WTC11 (cell line): Measurements from ENCODE around the gene IFNAR1. TPM values are rescaled to one million over a fixed set of nuclear protein-coding genes. Genes with fewer than 3 reads are reported as not detected.

Source experiments
- ATAC-seq: fragments of 200-7000 bp; cut with Tn5 transposase; 2 replicates; pipeline ENCODE4 v1.10.0; 2021; ENCODE audit warnings: mild to moderate bottlenecking, moderate library complexity
- CTCF ChIA-PET: fragments of 300-600 bp; sonication (Branson Sonifier 250); formaldehyde crosslinking; loops from one replicate; lab custom pipeline; 2021; ENCODE audit warnings: antibody characterized with exemption; lab: Charles Lee
- POLR2A ChIA-PET: fragments of 350-600 bp; sonication (Branson Sonifier 250); formaldehyde crosslinking; loops from one replicate; lab custom pipeline; 2021; ENCODE audit warnings: antibody characterized with exemption; lab: Charles Lee
- DNase-seq: peaks from one replicate; pipeline ENCODE4 v3.0.0; 2021; ENCODE audit warnings: low spot score
- H3K27ac Mint-ChIP-seq: 2 replicates; pipeline ENCODE4 v1.8.0; 2021; ENCODE audit warnings: mixed read lengths
- H3K27me3 Mint-ChIP-seq: 2 replicates; pipeline ENCODE4 v1.8.0; 2021; ENCODE audit warnings: low read depth, mild to moderate bottlenecking, moderate library complexity, mixed read lengths
- H3K36me3 Mint-ChIP-seq: 2 replicates; pipeline ENCODE4 v1.8.0; 2021; ENCODE audit warnings: mixed read lengths
- H3K4me1 Mint-ChIP-seq: 2 replicates; pipeline ENCODE4 v1.8.0; 2022; ENCODE audit warnings: mixed read lengths
- H3K4me3 Mint-ChIP-seq: 2 replicates; pipeline ENCODE4 v1.8.0; 2021; ENCODE audit warnings: mild to moderate bottlenecking, moderate library complexity, mixed read lengths
- H3K9me3 Mint-ChIP-seq: 2 replicates; pipeline ENCODE4 v1.8.0; 2021; ENCODE audit warnings: mixed read lengths
- FOXK1 ChIP-seq: sonication (generic); formaldehyde crosslinking; IDR thresholded peaks from 2 replicates; pipeline ENCODE4 v1.8.0; 2022; ENCODE audit warnings: mild to moderate bottlenecking, moderate library complexity, missing genetic modification reagents
- GABPB1 ChIP-seq: sonication (generic); formaldehyde crosslinking; IDR thresholded peaks from 2 replicates; pipeline ENCODE4 v1.8.1; 2023; ENCODE audit warnings: mild to moderate bottlenecking, missing genetic modification reagents
- GRHL2 ChIP-seq: fragments of 250-450 bp; sonication (Bioruptor Pico); IDR thresholded peaks from 2 replicates; pipeline ENCODE4 v1.8.0; 2022; ENCODE audit warnings: mild to moderate bottlenecking, moderate library complexity; ENCODE audit not compliant: insufficient replicate concordance, severe bottlenecking
- HMGA2 ChIP-seq: fragments of 250-450 bp; sonication (Bioruptor Pico); IDR thresholded peaks from 2 replicates; pipeline ENCODE4 v1.4.0; 2021; ENCODE audit warnings: mild to moderate bottlenecking, moderate library complexity
- JUN ChIP-seq: sonication (generic); formaldehyde crosslinking; IDR thresholded peaks from 2 replicates; pipeline ENCODE4 v1.8.0; 2023; ENCODE audit warnings: mild to moderate bottlenecking, missing genetic modification reagents
- NR3C1 ChIP-seq: sonication (generic); formaldehyde crosslinking; conservative IDR thresholded peaks from 2 replicates; pipeline ENCODE4 v1.8.1; 2023; ENCODE audit warnings: low read depth, mild to moderate bottlenecking, missing genetic modification reagents
- OVOL2 ChIP-seq: fragments of 250-450 bp; sonication (Bioruptor Pico); IDR thresholded peaks from 2 replicates; pipeline ENCODE4 v1.9.0; 2021; ENCODE audit warnings: mild to moderate bottlenecking, borderline replicate concordance
- PRRX2 ChIP-seq: fragments of 250-450 bp; sonication (Bioruptor Pico); IDR thresholded peaks from 2 replicates; pipeline ENCODE4 v1.8.0; 2021; ENCODE audit warnings: mild to moderate bottlenecking
- RELA ChIP-seq: sonication (generic); formaldehyde crosslinking; IDR thresholded peaks from 2 replicates; pipeline ENCODE4 v1.8.1; 2022; ENCODE audit warnings: missing genetic modification reagents, mild to moderate bottlenecking, borderline replicate concordance
- RORB ChIP-seq: fragments of 250-450 bp; sonication (Bioruptor Pico); IDR thresholded peaks from 2 replicates; pipeline ENCODE4 v1.9.0; 2021; ENCODE audit warnings: mild to moderate bottlenecking
- SMAD3 ChIP-seq: sonication (generic); formaldehyde crosslinking; IDR thresholded peaks from 2 replicates; pipeline ENCODE4 v1.8.0; 2022; ENCODE audit warnings: missing genetic modification reagents, mild to moderate bottlenecking, borderline replicate concordance
- SOX15 ChIP-seq: fragments of 250-450 bp; sonication (Bioruptor Pico); IDR thresholded peaks from 2 replicates; pipeline ENCODE4 v1.9.0; 2021; ENCODE audit warnings: mild to moderate bottlenecking
- TEAD4 ChIP-seq: sonication (generic); formaldehyde crosslinking; IDR thresholded peaks from 2 replicates; pipeline ENCODE4 v1.8.0; 2022; ENCODE audit warnings: mild to moderate bottlenecking, missing genetic modification reagents
- ZNF232 ChIP-seq: sonication (generic); formaldehyde crosslinking; IDR thresholded peaks from 2 replicates; pipeline ENCODE4 v1.8.0; 2022; ENCODE audit warnings: mild to moderate bottlenecking, missing genetic modification reagents
- ZNF317 ChIP-seq: sonication (generic); formaldehyde crosslinking; IDR thresholded peaks from 2 replicates; pipeline ENCODE4 v1.8.1; 2023; ENCODE audit warnings: low read depth, mild to moderate bottlenecking, moderate library complexity, missing genetic modification reagents, borderline replicate concordance
- ZNF416 ChIP-seq: fragments of 250-450 bp; sonication (Bioruptor Pico); IDR thresholded peaks from 2 replicates; pipeline ENCODE4 v1.9.0; 2021; ENCODE audit warnings: mild to moderate bottlenecking, inconsistent platforms
- ZNF671 ChIP-seq: fragments of 250-450 bp; sonication (Bioruptor Pico); IDR thresholded peaks from 2 replicates; pipeline ENCODE4 v1.8.0; 2021; ENCODE audit warnings: mild to moderate bottlenecking
- total RNA-seq: library from RNA; stranded (reverse); gene quantifications from 3 replicates; pipeline ENCODE4 v1.2.3, GENCODE V29; 2021
- TF ChIP-seq, protein P1 (sequence below): sonication (generic); formaldehyde crosslinking; IDR thresholded peaks from 2 replicates; pipeline ENCODE4 v1.8.1; 2023; ENCODE audit warnings: mild to moderate bottlenecking, moderate library complexity, missing genetic modification reagents
- TF ChIP-seq, protein P2 (sequence below): sonication (generic); formaldehyde crosslinking; IDR thresholded peaks from 2 replicates; pipeline ENCODE4 v1.8.0; 2023; ENCODE audit warnings: missing genetic modification reagents
- TF ChIP-seq, protein P3 (sequence below): sonication (generic); formaldehyde crosslinking; IDR thresholded peaks from 2 replicates; pipeline ENCODE4 v1.8.1; 2022; ENCODE audit warnings: low read depth, missing genetic modification reagents, borderline replicate concordance
- TF ChIP-seq, protein P4 (sequence below): fragments of 250-450 bp; sonication (Bioruptor Pico); IDR thresholded peaks from 2 replicates; pipeline ENCODE4 v1.9.0; 2021; ENCODE audit warnings: mild to moderate bottlenecking
- TF ChIP-seq, protein P5 (sequence below): sonication (generic); formaldehyde crosslinking; IDR thresholded peaks from 2 replicates; pipeline ENCODE4 v1.8.0; 2023; ENCODE audit warnings: mild to moderate bottlenecking, missing genetic modification reagents
- TF ChIP-seq, protein P6 (sequence below): sonication (generic); formaldehyde crosslinking; IDR thresholded peaks from 2 replicates; pipeline ENCODE4 v1.8.0; 2022; ENCODE audit warnings: mild to moderate bottlenecking, missing genetic modification reagents
- TF ChIP-seq, protein P7 (sequence below): sonication (generic); formaldehyde crosslinking; IDR thresholded peaks from 2 replicates; pipeline ENCODE4 v1.8.1; 2023; ENCODE audit warnings: mild to moderate bottlenecking, missing genetic modification reagents, moderate library complexity
- TF ChIP-seq, protein P8 (sequence below): sonication (generic); formaldehyde crosslinking; IDR thresholded peaks from 2 replicates; pipeline ENCODE4 v1.8.0; 2022; ENCODE audit warnings: missing genetic modification reagents

Gene IFNAR1
- total RNA-seq, 1 experiment from 2014 or later = 12.2 TPM

DNA sequence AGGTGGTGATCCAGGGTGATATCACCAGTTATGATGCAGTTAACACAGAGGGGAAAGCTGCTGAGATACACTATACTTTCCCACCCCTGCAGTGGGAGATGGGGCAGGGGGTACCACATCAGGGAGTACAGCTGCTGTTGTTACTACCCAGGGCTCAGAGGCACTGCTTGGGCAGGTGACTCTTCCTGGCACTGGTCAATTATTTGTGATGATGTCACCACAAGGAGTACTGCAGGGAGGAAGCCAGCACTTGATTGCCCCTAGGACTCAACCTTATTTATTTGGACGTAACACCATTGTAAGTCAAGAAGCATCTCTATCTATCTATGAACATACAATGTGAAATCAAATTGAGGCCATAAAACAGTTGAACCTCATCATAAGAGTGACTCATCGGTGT, 10.1 kb downstream of the IFNAR1 start:
- no peak overlapping the region for H3K4me3 Mint-ChIP-seq
- CTCF ChIA-PET = no interaction called here
- TF ChIP-seq PRRX2 (CRISPR knock-in tag) = no peak
- no peak for TF ChIP-seq SOX15
- TF ChIP-seq, protein P1, sequence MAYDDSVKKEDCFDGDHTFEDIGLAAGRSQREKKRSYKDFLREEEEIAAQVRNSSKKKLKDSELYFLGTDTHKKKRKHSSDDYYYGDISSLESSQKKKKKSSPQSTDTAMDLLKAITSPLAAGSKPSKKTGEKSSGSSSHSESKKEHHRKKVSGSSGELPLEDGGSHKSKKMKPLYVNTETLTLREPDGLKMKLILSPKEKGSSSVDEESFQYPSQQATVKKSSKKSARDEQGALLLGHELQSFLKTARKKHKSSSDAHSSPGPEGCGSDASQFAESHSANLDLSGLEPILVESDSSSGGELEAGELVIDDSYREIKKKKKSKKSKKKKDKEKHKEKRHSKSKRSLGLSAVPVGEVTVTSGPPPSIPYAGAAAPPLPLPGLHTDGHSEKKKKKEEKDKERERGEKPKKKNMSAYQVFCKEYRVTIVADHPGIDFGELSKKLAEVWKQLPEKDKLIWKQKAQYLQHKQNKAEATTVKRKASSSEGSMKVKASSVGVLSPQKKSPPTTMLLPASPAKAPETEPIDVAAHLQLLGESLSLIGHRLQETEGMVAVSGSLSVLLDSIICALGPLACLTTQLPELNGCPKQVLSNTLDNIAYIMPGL (CRISPR knock-in tag) = no peak
- TF ChIP-seq GRHL2 (CRISPR knock-in tag) = no peak
- no peak for TF ChIP-seq ZNF317
- TF ChIP-seq JUN (CRISPR knock-in tag) = no peak
- TF ChIP-seq, protein P2, sequence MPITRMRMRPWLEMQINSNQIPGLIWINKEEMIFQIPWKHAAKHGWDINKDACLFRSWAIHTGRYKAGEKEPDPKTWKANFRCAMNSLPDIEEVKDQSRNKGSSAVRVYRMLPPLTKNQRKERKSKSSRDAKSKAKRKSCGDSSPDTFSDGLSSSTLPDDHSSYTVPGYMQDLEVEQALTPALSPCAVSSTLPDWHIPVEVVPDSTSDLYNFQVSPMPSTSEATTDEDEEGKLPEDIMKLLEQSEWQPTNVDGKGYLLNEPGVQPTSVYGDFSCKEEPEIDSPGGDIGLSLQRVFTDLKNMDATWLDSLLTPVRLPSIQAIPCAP (CRISPR knock-in tag) = no peak
- TF ChIP-seq, protein P3, sequence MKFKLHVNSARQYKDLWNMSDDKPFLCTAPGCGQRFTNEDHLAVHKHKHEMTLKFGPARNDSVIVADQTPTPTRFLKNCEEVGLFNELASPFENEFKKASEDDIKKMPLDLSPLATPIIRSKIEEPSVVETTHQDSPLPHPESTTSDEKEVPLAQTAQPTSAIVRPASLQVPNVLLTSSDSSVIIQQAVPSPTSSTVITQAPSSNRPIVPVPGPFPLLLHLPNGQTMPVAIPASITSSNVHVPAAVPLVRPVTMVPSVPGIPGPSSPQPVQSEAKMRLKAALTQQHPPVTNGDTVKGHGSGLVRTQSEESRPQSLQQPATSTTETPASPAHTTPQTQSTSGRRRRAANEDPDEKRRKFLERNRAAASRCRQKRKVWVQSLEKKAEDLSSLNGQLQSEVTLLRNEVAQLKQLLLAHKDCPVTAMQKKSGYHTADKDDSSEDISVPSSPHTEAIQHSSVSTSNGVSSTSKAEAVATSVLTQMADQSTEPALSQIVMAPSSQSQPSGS (CRISPR knock-in tag) = no peak
- TF ChIP-seq, protein P4, sequence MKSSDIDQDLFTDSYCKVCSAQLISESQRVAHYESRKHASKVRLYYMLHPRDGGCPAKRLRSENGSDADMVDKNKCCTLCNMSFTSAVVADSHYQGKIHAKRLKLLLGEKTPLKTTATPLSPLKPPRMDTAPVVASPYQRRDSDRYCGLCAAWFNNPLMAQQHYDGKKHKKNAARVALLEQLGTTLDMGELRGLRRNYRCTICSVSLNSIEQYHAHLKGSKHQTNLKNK (CRISPR knock-in tag) = no peak
- TF ChIP-seq FOXK1 (CRISPR knock-in tag) = no peak
- no peak for TF ChIP-seq GABPB1
- no peak for TF ChIP-seq TEAD4 (CRISPR knock-in tag)
- H3K36me3 Mint-ChIP-seq = peaks cover 39% of the 10 kb centered on the region
- H3K27me3 Mint-ChIP-seq = no peaks in the 10 kb centered on the region
- H3K4me1 Mint-ChIP-seq = no peaks in the 10 kb centered on the region
- peaks cover 24% of the 10 kb centered on the region for H3K9me3 Mint-ChIP-seq
- H3K27ac Mint-ChIP-seq = no peak overlapping the region
- ATAC-seq (no peak), DNase-seq (no peak)
- POLR2A ChIA-PET = no interaction called here

DNA sequence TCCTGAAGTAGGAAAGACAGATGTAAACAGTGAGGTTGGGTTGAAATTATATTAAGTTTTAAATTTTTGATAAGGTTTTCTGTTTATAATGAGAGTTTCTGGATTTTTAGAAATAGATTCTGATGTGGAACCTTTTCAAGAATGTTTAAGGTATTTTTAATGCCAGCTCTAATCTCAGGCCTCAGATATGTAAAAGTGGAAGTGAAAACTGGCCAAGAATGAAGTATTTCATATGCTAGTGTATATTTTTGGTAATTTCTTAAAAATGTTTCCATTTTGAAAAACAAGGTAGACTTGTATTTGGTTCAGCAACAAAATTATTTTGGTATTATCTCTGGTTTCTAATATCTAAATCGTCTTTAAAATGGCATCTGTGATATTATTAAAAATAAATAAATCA, 14.4 kb downstream of the IFNAR1 start:
- CTCF ChIA-PET = interaction anchor here (1.3 kb wide), 1 partner anchor 141 kb away, joined by 3 read pairs; no protein-coding TSS in a partner anchor
- Mint-ChIP-seq H3K27me3 (no peaks in the 10 kb centered on the region), H3K36me3 (peaks cover 34% of the 10 kb centered on the region), H3K4me3 (no peak overlapping the region), H3K4me1 (no peaks in the 10 kb centered on the region), H3K27ac (no peak overlapping the region), H3K9me3 (peaks cover 5% of the 10 kb centered on the region; the same call in 1 of the 2 replicates)
- DNase-seq = no peak
- POLR2A ChIA-PET = no interaction called here
- ATAC-seq = no peak
- TF ChIP-seq RORB (CRISPR knock-in tag) = no peak
- no peak for TF ChIP-seq HMGA2 (CRISPR knock-in tag)
- no peak for TF ChIP-seq NR3C1 (CRISPR knock-in tag)
- TF ChIP-seq, protein P5, sequence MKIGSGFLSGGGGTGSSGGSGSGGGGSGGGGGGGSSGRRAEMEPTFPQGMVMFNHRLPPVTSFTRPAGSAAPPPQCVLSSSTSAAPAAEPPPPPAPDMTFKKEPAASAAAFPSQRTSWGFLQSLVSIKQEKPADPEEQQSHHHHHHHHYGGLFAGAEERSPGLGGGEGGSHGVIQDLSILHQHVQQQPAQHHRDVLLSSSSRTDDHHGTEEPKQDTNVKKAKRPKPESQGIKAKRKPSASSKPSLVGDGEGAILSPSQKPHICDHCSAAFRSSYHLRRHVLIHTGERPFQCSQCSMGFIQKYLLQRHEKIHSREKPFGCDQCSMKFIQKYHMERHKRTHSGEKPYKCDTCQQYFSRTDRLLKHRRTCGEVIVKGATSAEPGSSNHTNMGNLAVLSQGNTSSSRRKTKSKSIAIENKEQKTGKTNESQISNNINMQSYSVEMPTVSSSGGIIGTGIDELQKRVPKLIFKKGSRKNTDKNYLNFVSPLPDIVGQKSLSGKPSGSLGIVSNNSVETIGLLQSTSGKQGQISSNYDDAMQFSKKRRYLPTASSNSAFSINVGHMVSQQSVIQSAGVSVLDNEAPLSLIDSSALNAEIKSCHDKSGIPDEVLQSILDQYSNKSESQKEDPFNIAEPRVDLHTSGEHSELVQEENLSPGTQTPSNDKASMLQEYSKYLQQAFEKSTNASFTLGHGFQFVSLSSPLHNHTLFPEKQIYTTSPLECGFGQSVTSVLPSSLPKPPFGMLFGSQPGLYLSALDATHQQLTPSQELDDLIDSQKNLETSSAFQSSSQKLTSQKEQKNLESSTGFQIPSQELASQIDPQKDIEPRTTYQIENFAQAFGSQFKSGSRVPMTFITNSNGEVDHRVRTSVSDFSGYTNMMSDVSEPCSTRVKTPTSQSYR (CRISPR knock-in tag) = no peak
- no peak for TF ChIP-seq ZNF671 (CRISPR knock-in tag)
- no peak for TF ChIP-seq ZNF232 (CRISPR knock-in tag)
- TF ChIP-seq, protein P6, sequence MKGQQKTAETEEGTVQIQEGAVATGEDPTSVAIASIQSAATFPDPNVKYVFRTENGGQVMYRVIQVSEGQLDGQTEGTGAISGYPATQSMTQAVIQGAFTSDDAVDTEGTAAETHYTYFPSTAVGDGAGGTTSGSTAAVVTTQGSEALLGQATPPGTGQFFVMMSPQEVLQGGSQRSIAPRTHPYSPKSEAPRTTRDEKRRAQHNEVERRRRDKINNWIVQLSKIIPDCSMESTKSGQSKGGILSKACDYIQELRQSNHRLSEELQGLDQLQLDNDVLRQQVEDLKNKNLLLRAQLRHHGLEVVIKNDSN (CRISPR knock-in tag) = no peak
- TF ChIP-seq, protein P7, sequence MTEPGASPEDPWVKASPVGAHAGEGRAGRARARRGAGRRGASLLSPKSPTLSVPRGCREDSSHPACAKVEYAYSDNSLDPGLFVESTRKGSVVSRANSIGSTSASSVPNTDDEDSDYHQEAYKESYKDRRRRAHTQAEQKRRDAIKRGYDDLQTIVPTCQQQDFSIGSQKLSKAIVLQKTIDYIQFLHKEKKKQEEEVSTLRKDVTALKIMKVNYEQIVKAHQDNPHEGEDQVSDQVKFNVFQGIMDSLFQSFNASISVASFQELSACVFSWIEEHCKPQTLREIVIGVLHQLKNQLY = no peak
- TF ChIP-seq, protein P8, sequence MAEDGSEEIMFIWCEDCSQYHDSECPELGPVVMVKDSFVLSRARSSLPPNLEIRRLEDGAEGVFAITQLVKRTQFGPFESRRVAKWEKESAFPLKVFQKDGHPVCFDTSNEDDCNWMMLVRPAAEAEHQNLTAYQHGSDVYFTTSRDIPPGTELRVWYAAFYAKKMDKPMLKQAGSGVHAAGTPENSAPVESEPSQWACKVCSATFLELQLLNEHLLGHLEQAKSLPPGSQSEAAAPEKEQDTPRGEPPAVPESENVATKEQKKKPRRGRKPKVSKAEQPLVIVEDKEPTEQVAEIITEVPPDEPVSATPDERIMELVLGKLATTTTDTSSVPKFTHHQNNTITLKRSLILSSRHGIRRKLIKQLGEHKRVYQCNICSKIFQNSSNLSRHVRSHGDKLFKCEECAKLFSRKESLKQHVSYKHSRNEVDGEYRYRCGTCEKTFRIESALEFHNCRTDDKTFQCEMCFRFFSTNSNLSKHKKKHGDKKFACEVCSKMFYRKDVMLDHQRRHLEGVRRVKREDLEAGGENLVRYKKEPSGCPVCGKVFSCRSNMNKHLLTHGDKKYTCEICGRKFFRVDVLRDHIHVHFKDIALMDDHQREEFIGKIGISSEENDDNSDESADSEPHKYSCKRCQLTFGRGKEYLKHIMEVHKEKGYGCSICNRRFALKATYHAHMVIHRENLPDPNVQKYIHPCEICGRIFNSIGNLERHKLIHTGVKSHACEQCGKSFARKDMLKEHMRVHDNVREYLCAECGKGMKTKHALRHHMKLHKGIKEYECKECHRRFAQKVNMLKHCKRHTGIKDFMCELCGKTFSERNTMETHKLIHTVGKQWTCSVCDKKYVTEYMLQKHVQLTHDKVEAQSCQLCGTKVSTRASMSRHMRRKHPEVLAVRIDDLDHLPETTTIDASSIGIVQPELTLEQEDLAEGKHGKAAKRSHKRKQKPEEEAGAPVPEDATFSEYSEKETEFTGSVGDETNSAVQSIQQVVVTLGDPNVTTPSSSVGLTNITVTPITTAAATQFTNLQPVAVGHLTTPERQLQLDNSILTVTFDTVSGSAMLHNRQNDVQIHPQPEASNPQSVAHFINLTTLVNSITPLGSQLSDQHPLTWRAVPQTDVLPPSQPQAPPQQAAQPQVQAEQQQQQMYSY (CRISPR knock-in tag) = no peak
- TF ChIP-seq ZNF317 = no peak
- no peak for TF ChIP-seq SMAD3 (CRISPR knock-in tag)
- TF ChIP-seq RELA (CRISPR knock-in tag) = no peak
- TF ChIP-seq ZNF416 (CRISPR knock-in tag) = no peak
- no peak for TF ChIP-seq OVOL2 (CRISPR knock-in tag)
